GM18519 (cell line): Measurements from ENCODE around the gene LUC7L3.

Experiments used
- ATAC-seq: cut with Tn5 transposase; IDR thresholded peaks from one replicate; pipeline ENCODE4 v1.9.1; 2021; ENCODE audit warnings: mild to moderate bottlenecking, moderate library complexity; ENCODE audit not compliant: unreplicated experiment, low FRiP score

The LUC7L3 gene

DNA sequence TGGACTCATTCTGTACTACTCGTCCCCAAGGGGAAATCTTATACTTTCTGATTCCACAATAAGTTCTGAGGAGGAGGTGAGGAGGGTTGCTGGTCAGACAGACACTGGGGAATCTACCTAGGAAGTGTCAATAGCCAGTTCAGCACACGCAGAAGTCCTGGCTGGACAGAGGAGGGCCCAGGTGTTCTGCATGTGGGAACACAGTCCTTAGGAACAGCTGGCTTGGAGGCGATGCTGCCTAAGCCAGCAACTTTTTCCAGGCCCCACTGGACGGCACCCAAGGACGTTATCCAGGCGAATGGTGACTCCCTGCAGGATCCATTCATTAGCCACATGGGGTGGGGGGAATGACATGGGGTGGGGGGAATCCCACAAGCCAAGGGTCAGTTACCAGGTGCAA is 86.1 kb downstream of the LUC7L3 start:
- no peak for ATAC-seq
